Kidney tubule cell (primary cell): ENCODE results near the gene LVRN.

Experiments used
- DNase-seq: peaks from one replicate; pipeline ENCODE4 v3.0.0-alpha.2; 2018; ENCODE audit warnings: low spot score

Gene LVRN

GRCh38 chr5:115961381-115962238 lies 665 bp upstream of the LVRN start:
- DNase-seq = no peak

GRCh38 chr5:115962565-115963402 lies 509 bp downstream of the LVRN start:
- DNase-seq = no peak

DNA sequence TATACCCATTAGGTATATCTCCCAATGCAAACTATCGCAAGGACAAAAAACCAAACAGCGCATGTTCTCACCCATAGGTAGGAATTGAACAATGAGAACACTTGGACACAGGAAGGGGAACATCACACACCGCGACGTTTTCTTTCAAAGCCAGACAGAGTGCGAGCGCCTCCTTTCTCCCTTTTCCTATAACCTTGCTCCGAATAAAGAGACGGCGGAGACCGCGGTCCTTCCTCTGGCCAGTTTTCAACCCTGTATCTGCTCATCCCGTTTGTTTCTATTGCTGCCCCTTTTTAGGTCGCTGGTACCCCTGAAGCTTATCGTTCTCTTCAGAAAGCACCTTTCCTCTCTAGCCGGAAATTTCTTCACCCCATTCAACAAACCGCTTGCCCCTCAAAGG lies 1.3 kb downstream of the LVRN start:
- DNase-seq = no peak

DNA sequence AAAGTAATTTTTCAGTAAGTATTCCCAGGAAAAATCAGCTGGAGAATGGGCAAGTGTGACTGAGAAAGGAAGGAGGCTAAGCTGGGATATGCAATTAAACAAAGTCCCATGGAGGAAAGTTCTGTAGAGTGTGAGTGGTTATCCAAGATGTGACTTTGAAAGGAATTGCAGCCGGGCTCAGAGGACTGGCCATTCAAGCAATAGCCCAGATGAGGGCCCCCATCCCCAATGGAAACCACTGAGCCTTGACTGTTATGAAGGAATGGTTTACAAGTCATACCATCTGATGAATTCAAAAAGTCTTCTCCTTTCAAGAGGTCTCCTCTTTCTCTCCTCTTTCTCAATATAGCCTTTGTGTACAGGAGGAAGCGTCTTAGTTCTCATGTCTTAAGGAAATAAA lies 6.5 kb downstream of the LVRN start:
- DNase-seq = no peak

- no peak for DNase-seq
These were observed 14.8 kb downstream of the LVRN start for GRCh38 chr5:115977096-115977495.

DNA sequence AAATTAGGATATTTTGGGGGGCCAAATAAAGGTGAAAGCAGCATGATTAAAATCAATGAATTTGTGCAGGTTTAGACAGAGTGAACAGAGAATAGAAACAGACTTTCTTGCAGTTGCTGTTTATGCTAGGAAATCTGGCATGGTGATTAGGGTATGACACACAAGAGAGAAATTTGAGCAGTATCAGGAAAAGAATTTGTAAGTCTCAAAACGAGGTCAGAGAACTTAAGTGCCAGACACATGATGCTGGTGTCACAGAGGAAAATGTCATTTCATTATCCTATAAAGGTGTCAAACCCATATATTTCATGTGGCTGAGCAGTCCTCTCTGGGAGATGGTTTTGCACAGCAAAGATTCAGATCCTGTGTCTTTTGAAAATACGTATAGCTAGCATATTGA lies 15.7 kb downstream of the LVRN start:
- DNase-seq = peak; percentile 83

- no peak for DNase-seq
These were observed 16.5 kb downstream of the LVRN start for GRCh38 chr5:115978779-115979178.

GRCh38 chr5:115979201-115980041 lies 17.1 kb downstream of the LVRN start:
- DNase-seq = no peak

DNA sequence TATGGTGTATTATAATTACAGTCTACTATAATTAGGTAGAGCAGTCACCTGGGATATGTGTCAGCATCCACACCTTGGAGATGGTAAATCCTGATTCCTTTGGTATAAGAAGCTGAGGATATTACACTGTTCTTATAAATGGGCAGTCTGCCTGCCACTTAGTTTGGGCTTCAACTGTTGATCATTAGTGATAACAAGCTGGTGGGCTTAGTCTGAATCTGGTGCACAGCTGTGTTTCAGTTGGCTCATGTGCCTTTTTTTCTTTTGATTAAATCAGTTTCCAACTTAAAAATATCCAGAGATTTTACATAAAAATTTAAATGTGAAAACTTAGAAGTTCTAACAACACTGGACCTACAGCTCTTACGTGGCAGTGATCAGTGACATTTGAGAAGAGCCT lies 21.2 kb downstream of the LVRN start:
- DNase-seq = no peak

- DNase-seq = peak; percentile 22
These were observed 23.8 kb downstream of the LVRN start for GRCh38 chr5:115985802-115986757.

GRCh38 chr5:115988002-115988401 lies 25.7 kb downstream of the LVRN start:
- no peak for DNase-seq

- DNase-seq = no peak
These were observed 30.6 kb downstream of the LVRN start for GRCh38 chr5:115992848-115993350.

DNA sequence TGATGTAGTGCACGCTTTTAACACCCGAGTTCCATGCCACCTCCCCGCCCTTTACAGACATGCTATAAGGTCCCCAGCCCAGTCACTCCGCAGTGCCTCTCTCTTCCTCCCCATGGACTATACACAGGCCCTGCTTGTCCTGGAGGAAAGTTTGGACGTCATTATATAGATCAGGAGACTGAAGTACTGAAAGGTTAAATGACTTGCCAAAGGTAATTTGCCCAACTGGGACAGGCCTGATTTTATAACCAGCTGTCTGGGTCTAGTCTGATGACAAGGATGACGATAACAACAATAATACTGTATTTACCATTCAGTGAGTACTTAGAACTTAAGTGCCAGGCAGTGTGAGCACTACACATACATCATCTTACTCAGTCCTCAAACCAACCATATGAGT lies 33.1 kb downstream of the LVRN start:
- DNase-seq = no peak

DNA sequence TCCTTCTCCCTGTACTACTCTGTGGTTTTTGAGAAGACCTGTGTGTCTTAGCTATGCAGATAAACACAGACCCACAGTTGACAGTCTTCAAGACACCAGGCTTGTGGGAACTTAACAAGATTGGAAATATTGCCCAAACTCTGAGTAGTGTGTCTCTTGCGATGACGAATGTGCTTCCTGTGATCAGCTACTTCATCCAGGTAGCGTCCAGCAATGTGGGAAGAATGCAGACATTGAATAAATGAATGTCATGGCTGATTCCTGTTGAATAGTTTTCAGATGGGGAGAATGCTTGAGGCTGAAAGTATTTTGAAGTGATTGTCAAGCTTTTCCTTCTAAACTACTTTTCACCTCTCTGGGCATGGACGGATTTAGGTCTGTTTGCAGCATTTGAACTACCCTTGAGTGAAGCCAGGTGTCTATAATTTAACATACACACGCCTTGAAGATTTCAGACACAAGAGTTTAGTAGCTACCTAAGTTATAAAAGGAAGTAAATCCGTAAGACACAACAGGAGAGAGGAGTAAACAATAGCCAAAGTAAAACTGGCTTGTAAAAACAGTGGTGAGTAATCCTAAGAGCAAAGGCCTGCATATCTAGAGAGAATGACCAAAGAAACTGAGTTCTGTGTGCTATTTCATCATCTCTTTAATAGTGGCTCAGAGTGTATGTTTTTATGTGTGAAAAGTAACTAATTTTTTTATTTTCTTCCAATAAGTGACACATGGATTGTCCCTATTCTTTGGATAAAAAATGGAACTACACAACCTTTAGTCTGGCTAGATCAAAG lies 40.0 kb downstream of the LVRN start:
- DNase-seq = no peak

DNA sequence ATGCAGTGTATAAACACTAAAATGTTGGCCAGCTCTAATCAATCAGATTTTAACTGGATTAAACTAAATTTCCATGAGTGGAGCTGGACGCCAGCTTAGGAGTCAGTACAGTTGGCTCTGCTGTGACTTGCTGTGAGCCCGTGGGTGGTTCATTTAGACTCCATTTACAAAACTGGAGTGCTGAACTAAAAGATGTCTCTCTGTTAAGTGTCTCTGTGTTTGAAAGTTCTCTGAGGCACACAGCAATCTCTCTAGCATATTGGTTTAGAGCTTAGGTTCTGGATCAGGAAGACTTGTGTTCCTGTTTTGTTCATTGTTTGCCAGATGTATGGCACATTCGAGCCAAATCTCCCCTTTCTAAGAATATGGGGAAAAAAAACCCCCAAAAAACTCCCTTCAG lies 42.0 kb downstream of the LVRN start:
- DNase-seq = no peak

DNA sequence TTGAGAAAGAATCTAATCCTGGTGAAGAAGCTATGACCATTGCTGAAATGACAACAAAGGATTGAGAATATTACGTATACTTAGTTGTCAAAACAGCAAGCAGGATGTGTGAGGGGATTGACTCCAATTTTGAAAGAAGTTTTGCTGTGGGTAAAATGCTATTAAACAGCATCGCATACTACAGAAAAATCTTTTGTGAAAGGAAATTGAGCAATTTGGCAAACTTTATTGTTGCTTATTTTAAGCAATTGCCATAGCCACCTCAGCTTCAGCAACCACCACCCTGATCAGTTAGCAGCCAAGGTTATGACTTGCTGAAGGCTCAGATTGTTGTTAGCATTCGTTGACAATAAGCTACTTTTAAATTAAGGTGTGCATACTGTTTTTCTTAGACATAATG lies 47.5 kb downstream of the LVRN start:
- DNase-seq = no peak

- no peak for DNase-seq
These were observed 48.8 kb downstream of the LVRN start for GRCh38 chr5:116011046-116011445.

DNA sequence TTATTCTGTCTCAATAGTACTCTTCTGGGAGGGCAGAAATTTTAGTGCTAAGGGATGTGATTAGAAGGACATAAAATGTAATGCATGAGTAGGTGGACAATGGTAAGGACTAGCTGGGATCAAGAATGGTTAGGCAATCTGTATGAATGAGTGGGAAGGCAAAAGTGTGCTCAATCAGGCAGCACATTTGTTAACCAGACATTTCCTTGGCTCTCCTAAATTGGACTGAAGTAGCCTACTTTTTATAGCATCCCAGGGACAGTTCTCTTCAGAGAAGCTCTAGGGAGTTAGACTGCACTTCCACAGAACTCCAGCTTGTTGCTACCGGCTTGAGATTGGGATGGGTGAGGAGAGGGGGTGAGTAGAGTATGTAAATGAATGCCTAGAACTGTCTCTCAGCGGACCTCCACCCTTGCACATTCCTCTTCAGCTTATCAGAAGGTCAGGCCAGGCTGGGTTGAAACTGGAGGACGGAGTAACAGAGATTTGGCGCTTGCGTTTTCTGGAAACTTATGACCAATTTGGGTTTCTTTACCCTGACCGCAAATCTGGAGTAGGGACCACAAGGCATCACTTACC lies 51.0 kb downstream of the LVRN start:
- peak; percentile 9 for DNase-seq

DNA sequence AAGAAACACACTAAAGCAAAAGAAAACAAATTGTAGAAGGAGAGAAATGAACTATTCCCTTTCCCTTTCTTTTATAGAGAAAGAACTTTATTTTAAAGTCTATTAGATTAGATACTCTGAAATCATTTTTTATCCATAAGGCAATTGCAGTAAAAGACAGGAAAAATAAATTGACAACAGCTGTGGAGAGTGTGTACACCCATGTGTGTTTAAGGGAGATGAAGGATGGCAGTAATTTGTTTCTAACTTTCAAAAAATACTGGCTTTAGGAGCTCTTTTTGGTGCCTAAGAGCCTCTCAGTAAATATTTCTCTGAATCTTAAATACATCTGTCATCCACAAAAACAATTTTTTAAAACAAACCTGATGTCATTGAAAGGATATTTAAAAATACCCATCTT lies 51.7 kb downstream of the LVRN start:
- no peak for DNase-seq

- DNase-seq = no peak
These were observed 61.3 kb downstream of the LVRN start for GRCh38 chr5:116023619-116024018.
